Astrocyte (in vitro differentiated cells and primary cell): ENCODE results near the gene PPP2R5C. TPM values are rescaled to one million over a fixed set of nuclear protein-coding genes. Genes with fewer than 3 reads are reported as not detected.

ENCODE experiments used
- DNase-seq: peaks from one replicate; pipeline ENCODE4 v3.0.0-alpha.2; 2010; ENCODE audit warnings: low read depth
- FAIRE-seq: peaks from 2 replicates; lab custom pipeline; 2011; peaks lifted over from hg19 to GRCh38; lab: Jason Lieb, UNC
- H2AFZ ChIP-seq: 2 replicates; pipeline ENCODE4 v1.6.0; 2012; ENCODE audit warnings: low read depth, low read length, inconsistent platforms
- H3K27ac ChIP-seq: 2 replicates; pipeline ENCODE4 v1.5.1; 2011; ENCODE audit warnings: low read depth, low read length, inconsistent platforms
- H3K27me3 ChIP-seq: 2 replicates; pipeline ENCODE4 v1.6.0; 2011; ENCODE audit warnings: low read length, inconsistent platforms; ENCODE audit not compliant: insufficient read depth
- H3K36me3 ChIP-seq: 2 replicates; pipeline ENCODE4 v1.5.1; 2011; ENCODE audit warnings: low read length, inconsistent platforms; ENCODE audit not compliant: insufficient read depth
- H3K4me1 ChIP-seq: 2 replicates; pipeline ENCODE4 v1.5.1; 2011; ENCODE audit warnings: low read length, inconsistent platforms; ENCODE audit not compliant: insufficient read depth
- H3K4me2 ChIP-seq: 2 replicates; pipeline ENCODE4 v1.6.0; 2012; ENCODE audit warnings: low read length, inconsistent platforms
- H3K4me3 ChIP-seq: 2 replicates; pipeline ENCODE4 v1.5.1; 2011; ENCODE audit warnings: low read depth, mild to moderate bottlenecking, low read length, inconsistent platforms; ENCODE audit not compliant: insufficient read depth
- H3K79me2 ChIP-seq: 2 replicates; pipeline ENCODE4 v1.6.0; 2012; ENCODE audit warnings: mild to moderate bottlenecking, low read length, inconsistent platforms; ENCODE audit not compliant: insufficient read depth
- H3K9ac ChIP-seq: 2 replicates; pipeline ENCODE4 v1.6.0; 2012; ENCODE audit warnings: mild to moderate bottlenecking, low read length, inconsistent platforms
- H3K9me3 ChIP-seq: 2 replicates; pipeline ENCODE4 v1.5.1; 2012; ENCODE audit warnings: low read depth, mild to moderate bottlenecking, low read length, inconsistent platforms; ENCODE audit not compliant: insufficient read depth
- H4K20me1 ChIP-seq: 2 replicates; pipeline ENCODE4 v1.6.0; 2012; ENCODE audit warnings: low read length, inconsistent platforms; ENCODE audit not compliant: insufficient read depth
- H3K27ac Mint-ChIP-seq: one replicate; pipeline ENCODE4 v1.8.0; 2021; ENCODE audit warnings: mild to moderate bottlenecking, mixed read lengths; ENCODE audit not compliant: unreplicated experiment
- H3K27me3 Mint-ChIP-seq: one replicate; pipeline ENCODE4 v1.8.0; 2021; ENCODE audit warnings: low read depth, mixed read lengths; ENCODE audit not compliant: unreplicated experiment
- H3K36me3 Mint-ChIP-seq: one replicate; pipeline ENCODE4 v1.8.0; 2021; ENCODE audit warnings: low read depth, mixed read lengths; ENCODE audit not compliant: unreplicated experiment
- H3K4me1 Mint-ChIP-seq: one replicate; pipeline ENCODE4 v1.8.0; 2021; ENCODE audit warnings: low read depth, mixed read lengths; ENCODE audit not compliant: unreplicated experiment
- H3K4me3 Mint-ChIP-seq: one replicate; pipeline ENCODE4 v1.8.0; 2021; ENCODE audit warnings: mild to moderate bottlenecking, moderate library complexity, mixed read lengths; ENCODE audit not compliant: unreplicated experiment
- H3K9me3 Mint-ChIP-seq: one replicate; pipeline ENCODE4 v1.8.0; 2021; ENCODE audit warnings: mild to moderate bottlenecking, mixed read lengths; ENCODE audit not compliant: unreplicated experiment
- EZH2 ChIP-seq: IDR thresholded peaks from 2 replicates; pipeline ENCODE4 v1.6.1; 2012; ENCODE audit warnings: mild to moderate bottlenecking, low read length, inconsistent platforms; ENCODE audit not compliant: insufficient read depth
- total RNA-seq: library from RNA; stranded (reverse); gene quantifications from 2 replicates; pipeline ENCODE4 v1.2.1, GENCODE V29; 2021
- TF ChIP-seq, protein P1 (sequence below): IDR thresholded peaks from 2 replicates; pipeline ENCODE4 v1.5.1; 2011; ENCODE audit warnings: low read depth, mild to moderate bottlenecking, inconsistent platforms, low read length, moderate library complexity; ENCODE audit not compliant: insufficient read depth

The PPP2R5C gene
- total RNA-seq, 1 donor from 2014 or later: 102 TPM

GRCh38 chr14:101870273-101870939 lies 108.9 kb downstream of the PPP2R5C start:
- H3K4me3 Mint-ChIP-seq: no peak overlapping the region
- H3K4me1 Mint-ChIP-seq: peaks cover 4% of the 10 kb centered on the region
- peaks cover 72% of the 10 kb centered on the region for H3K79me2 ChIP-seq
- no peak overlapping the region for H3K9ac ChIP-seq
- DNase-seq (no peak), FAIRE-seq (no peak)
- H3K4me3 ChIP-seq: no peak overlapping the region
- no peaks in the 10 kb centered on the region for H3K9me3 Mint-ChIP-seq
- no peaks in the 10 kb centered on the region for H3K27me3 Mint-ChIP-seq
- H3K4me1 ChIP-seq: no peaks in the 10 kb centered on the region
- H2AFZ ChIP-seq: no peak overlapping the region
- H3K36me3 Mint-ChIP-seq: peaks cover 3% of the 10 kb centered on the region
- no peak overlapping the region for H3K27ac ChIP-seq
- no peaks in the 10 kb centered on the region for H3K36me3 ChIP-seq
- TF ChIP-seq, protein P1, sequence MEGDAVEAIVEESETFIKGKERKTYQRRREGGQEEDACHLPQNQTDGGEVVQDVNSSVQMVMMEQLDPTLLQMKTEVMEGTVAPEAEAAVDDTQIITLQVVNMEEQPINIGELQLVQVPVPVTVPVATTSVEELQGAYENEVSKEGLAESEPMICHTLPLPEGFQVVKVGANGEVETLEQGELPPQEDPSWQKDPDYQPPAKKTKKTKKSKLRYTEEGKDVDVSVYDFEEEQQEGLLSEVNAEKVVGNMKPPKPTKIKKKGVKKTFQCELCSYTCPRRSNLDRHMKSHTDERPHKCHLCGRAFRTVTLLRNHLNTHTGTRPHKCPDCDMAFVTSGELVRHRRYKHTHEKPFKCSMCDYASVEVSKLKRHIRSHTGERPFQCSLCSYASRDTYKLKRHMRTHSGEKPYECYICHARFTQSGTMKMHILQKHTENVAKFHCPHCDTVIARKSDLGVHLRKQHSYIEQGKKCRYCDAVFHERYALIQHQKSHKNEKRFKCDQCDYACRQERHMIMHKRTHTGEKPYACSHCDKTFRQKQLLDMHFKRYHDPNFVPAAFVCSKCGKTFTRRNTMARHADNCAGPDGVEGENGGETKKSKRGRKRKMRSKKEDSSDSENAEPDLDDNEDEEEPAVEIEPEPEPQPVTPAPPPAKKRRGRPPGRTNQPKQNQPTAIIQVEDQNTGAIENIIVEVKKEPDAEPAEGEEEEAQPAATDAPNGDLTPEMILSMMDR: no peak
- TF ChIP-seq EZH2: no peak
- H3K9me3 ChIP-seq: no peaks in the 10 kb centered on the region
- H3K4me2 ChIP-seq: no peak overlapping the region
- no peaks in the 10 kb centered on the region for H3K27me3 ChIP-seq
- H3K27ac Mint-ChIP-seq: no peak overlapping the region
- H4K20me1 ChIP-seq: peaks cover 67% of the 10 kb centered on the region

DNA sequence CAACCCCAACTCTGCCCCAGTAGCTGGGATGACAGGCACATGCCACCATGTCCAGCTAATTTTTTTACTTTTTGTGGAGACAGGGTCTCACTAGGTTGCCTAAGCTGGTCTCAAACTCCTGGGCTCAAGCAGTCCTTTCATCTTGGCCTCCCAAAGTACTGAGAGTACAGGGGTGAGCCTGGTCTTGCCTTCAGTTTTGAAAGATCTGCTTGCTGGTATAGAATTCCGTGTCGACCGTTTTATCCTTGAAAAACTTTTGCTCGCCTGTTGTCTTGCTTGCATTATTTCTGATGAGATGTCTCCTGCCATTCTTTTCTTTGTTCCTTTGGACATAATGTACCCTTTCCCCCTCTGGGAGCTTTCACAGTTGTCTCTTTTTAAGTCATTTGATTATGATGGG lies 110.8 kb downstream of the PPP2R5C start:
- H3K4me3 ChIP-seq: no peak overlapping the region
- Mint-ChIP-seq H3K27ac (no peak overlapping the region), H3K4me1 (peaks cover 10% of the 10 kb centered on the region), H3K9me3 (no peaks in the 10 kb centered on the region), H3K4me3 (no peak overlapping the region), H3K36me3 (no peaks in the 10 kb centered on the region), H3K27me3 (no peaks in the 10 kb centered on the region)
- TF ChIP-seq, protein P1: no peak
- no peak for TF ChIP-seq EZH2
- no peak overlapping the region for H3K9ac ChIP-seq
- H3K4me2 ChIP-seq: no peak overlapping the region
- no peak overlapping the region for H3K27ac ChIP-seq
- FAIRE-seq (no peak), DNase-seq (no peak)
- H3K4me1 ChIP-seq: peaks cover 6% of the 10 kb centered on the region
- H2AFZ ChIP-seq: no peak overlapping the region
- H3K9me3 ChIP-seq: no peaks in the 10 kb centered on the region
- H4K20me1 ChIP-seq: peaks cover 82% of the 10 kb centered on the region
- peaks cover 84% of the 10 kb centered on the region for H3K79me2 ChIP-seq
- no peaks in the 10 kb centered on the region for H3K27me3 ChIP-seq
- H3K36me3 ChIP-seq: no peaks in the 10 kb centered on the region

DNA sequence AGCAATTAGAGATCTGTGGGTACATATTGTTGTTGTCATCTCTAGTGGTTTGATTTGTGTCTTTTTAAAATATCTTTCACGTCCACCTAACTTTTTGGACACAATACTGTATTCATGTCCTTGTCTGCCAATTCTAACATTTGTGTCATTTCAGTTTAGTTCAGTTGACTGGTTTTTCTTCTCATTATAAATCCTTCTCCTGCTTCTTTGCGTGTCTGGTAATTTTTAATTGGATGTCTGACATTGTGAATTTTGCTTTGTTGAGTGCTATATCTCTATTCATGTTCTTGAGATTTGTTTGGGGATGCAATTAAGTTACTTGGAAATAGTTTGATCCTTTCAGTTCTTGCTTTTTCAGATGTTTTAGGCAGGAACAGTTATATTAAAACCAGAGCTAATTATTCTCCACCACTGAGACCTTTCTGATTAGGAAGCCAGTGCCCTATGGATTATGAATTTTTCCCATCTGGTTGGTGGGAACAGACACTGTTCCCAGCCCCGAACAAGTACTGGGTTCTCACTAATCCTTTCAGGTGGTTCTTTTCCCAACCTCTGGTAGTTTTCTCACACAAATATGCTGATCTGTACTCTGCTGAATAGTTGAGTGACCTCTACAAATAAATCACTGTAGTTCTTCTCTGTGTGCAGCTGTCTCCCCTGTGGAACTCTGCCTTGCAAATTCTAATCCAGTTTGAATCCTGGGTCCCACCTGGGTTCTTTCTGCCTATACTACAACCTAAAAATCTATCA lies 111.7 kb downstream of the PPP2R5C start:
- DNase-seq (no peak), FAIRE-seq (no peak)
- H3K36me3 ChIP-seq: no peaks in the 10 kb centered on the region
- no peak overlapping the region for H3K27ac ChIP-seq
- no peaks in the 10 kb centered on the region for H3K9me3 Mint-ChIP-seq
- no peaks in the 10 kb centered on the region for H3K27me3 ChIP-seq
- H3K9me3 ChIP-seq: no peaks in the 10 kb centered on the region
- no peak overlapping the region for H3K27ac Mint-ChIP-seq
- H2AFZ ChIP-seq: no peak overlapping the region
- H3K79me2 ChIP-seq: peaks cover 84% of the 10 kb centered on the region
- peaks cover 6% of the 10 kb centered on the region for H3K4me1 ChIP-seq
- no peaks in the 10 kb centered on the region for H3K27me3 Mint-ChIP-seq
- TF ChIP-seq, protein P1: no peak
- TF ChIP-seq EZH2: no peak
- no peaks in the 10 kb centered on the region for H3K36me3 Mint-ChIP-seq
- H3K4me3 Mint-ChIP-seq: no peak overlapping the region
- no peak overlapping the region for H3K4me2 ChIP-seq
- H3K4me3 ChIP-seq: no peak overlapping the region
- H3K4me1 Mint-ChIP-seq: peaks cover 19% of the 10 kb centered on the region
- H3K9ac ChIP-seq: no peak overlapping the region
- H4K20me1 ChIP-seq: peaks cover 85% of the 10 kb centered on the region
